ENCODE results near the gene PRKAG2.

PRKAG2 gene

GRCh38 chr7:151869109-151869428, 7.8 kb downstream of the PRKAG2 start:
- no peak for DNase-seq (ENCODE audit: extremely low spot score, insufficient read length, low read depth)
- no peak for FAIRE-seq

GRCh38 chr7:151868396-151869108, 8.4 kb downstream of the PRKAG2 start:
- no peak for DNase-seq (ENCODE audit: extremely low spot score, insufficient read length, low read depth)

GRCh38 chr7:151867912-151868311, 9.0 kb downstream of the PRKAG2 start:
- DNase-seq (ENCODE audit: extremely low spot score, insufficient read length, low read depth) (no peak), FAIRE-seq (no peak)

More at GRCh38 chr7:151868396-151869108, 8.4 kb downstream of the PRKAG2 start:
- no peak for FAIRE-seq

- no peak for DNase-seq (ENCODE audit: extremely low spot score, insufficient read length, low read depth)
- FAIRE-seq: no peak
Observed at GRCh38 chr7:151866761-151867655, 9.9 kb downstream of the PRKAG2 start.

- DNase-seq (ENCODE audit: extremely low spot score, insufficient read length, low read depth): no peak
- FAIRE-seq: no peak
Observed at GRCh38 chr7:151866028-151866427, 10.9 kb downstream of the PRKAG2 start.

- DNase-seq (ENCODE audit: extremely low spot score, insufficient read length, low read depth): no peak
- FAIRE-seq: no peak
Observed at GRCh38 chr7:151865070-151865670, 11.7 kb downstream of the PRKAG2 start.

- FAIRE-seq (no peak), DNase-seq (ENCODE audit: extremely low spot score, insufficient read length, low read depth) (no peak)
Observed at GRCh38 chr7:151864561-151864960, 12.4 kb downstream of the PRKAG2 start.

GRCh38 chr7:151864081-151864480, 12.8 kb downstream of the PRKAG2 start:
- no peak for FAIRE-seq

GRCh38 chr7:151863386-151864079, 13.4 kb downstream of the PRKAG2 start:
- DNase-seq (ENCODE audit: extremely low spot score, insufficient read length, low read depth): no peak
- no peak for FAIRE-seq

More at GRCh38 chr7:151864081-151864480, 12.8 kb downstream of the PRKAG2 start:
- no peak for DNase-seq (ENCODE audit: extremely low spot score, insufficient read length, low read depth)

- FAIRE-seq (no peak), DNase-seq (ENCODE audit: extremely low spot score, insufficient read length, low read depth) (no peak)
Observed at GRCh38 chr7:151862606-151863381, 14.1 kb downstream of the PRKAG2 start.

GRCh38 chr7:151861881-151862280, 15.0 kb downstream of the PRKAG2 start:
- no peak for DNase-seq (ENCODE audit: extremely low spot score, insufficient read length, low read depth)
- no peak for FAIRE-seq

GRCh38 chr7:151860771-151861170, 16.1 kb downstream of the PRKAG2 start:
- FAIRE-seq (no peak), DNase-seq (ENCODE audit: extremely low spot score, insufficient read length, low read depth) (no peak)

- DNase-seq (ENCODE audit: extremely low spot score, insufficient read length, low read depth): no peak
- no peak for FAIRE-seq
Observed at GRCh38 chr7:151859948-151860685, 16.8 kb downstream of the PRKAG2 start.

GRCh38 chr7:151859111-151859947, 17.6 kb downstream of the PRKAG2 start:
- DNase-seq (ENCODE audit: extremely low spot score, insufficient read length, low read depth) (no peak), FAIRE-seq (no peak)

GRCh38 chr7:151858456-151858855, 18.5 kb downstream of the PRKAG2 start:
- no peak for FAIRE-seq
- DNase-seq (ENCODE audit: extremely low spot score, insufficient read length, low read depth): no peak

- DNase-seq (ENCODE audit: extremely low spot score, insufficient read length, low read depth): no peak
- FAIRE-seq: no peak
Observed at GRCh38 chr7:151857866-151858450, 19.0 kb downstream of the PRKAG2 start.

- FAIRE-seq (no peak), DNase-seq (ENCODE audit: extremely low spot score, insufficient read length, low read depth) (no peak)
Observed at GRCh38 chr7:151857412-151857811, 19.5 kb downstream of the PRKAG2 start.

- FAIRE-seq: no peak
Observed at GRCh38 chr7:151856516-151856915, 20.4 kb downstream of the PRKAG2 start.

More at GRCh38 chr7:151856516-151856915, 20.4 kb downstream of the PRKAG2 start:
- DNase-seq (ENCODE audit: extremely low spot score, insufficient read length, low read depth): no peak

Measured in GM18507 (cell line).